ACC112 (cell line): ENCODE results near the gene NR5A1.

Experiments
- H2AFZ ChIP-seq: fragments of 200-600 bp; sonication (generic); one replicate; pipeline ENCODE4 v1.6.0; 2017; ENCODE audit warnings: antibody characterized with exemption, low read length; ENCODE audit not compliant: unreplicated experiment
- H3K27ac ChIP-seq: fragments of 200-600 bp; sonication (generic); 2 replicates; pipeline ENCODE4 v1.5.1; 2014; ENCODE audit warnings: low read depth, mild to moderate bottlenecking, antibody characterized with exemption, low read length, moderate library complexity
- H3K27me3 ChIP-seq: fragments of 200-600 bp; sonication (generic); 2 replicates; pipeline ENCODE4 v1.6.1; 2014; ENCODE audit warnings: mild to moderate bottlenecking, antibody characterized with exemption, low read length, moderate library complexity, mixed read lengths; ENCODE audit not compliant: insufficient read depth
- H3K36me3 ChIP-seq: fragments of 200-600 bp; sonication (generic); 2 replicates; pipeline ENCODE4 v1.6.1; 2016; ENCODE audit warnings: mild to moderate bottlenecking, antibody characterized with exemption, low read length, moderate library complexity, mixed read lengths; ENCODE audit not compliant: insufficient read depth
- H3K4me1 ChIP-seq: fragments of 200-600 bp; sonication (generic); one replicate; pipeline ENCODE4 v1.6.1; 2016; ENCODE audit warnings: low read length, mixed read lengths; ENCODE audit not compliant: insufficient read depth, unreplicated experiment, control insufficient read depth
- H3K4me3 ChIP-seq: fragments of 200-600 bp; sonication (generic); 2 replicates; pipeline ENCODE4 v1.5.1; 2014; ENCODE audit warnings: mild to moderate bottlenecking, low read depth, low read length
- H3K79me2 ChIP-seq: fragments of 200-600 bp; sonication (generic); one replicate; pipeline ENCODE4 v1.6.0; 2016; ENCODE audit warnings: low read length; ENCODE audit not compliant: control insufficient read depth, unreplicated experiment, insufficient read depth

The NR5A1 gene

DNA sequence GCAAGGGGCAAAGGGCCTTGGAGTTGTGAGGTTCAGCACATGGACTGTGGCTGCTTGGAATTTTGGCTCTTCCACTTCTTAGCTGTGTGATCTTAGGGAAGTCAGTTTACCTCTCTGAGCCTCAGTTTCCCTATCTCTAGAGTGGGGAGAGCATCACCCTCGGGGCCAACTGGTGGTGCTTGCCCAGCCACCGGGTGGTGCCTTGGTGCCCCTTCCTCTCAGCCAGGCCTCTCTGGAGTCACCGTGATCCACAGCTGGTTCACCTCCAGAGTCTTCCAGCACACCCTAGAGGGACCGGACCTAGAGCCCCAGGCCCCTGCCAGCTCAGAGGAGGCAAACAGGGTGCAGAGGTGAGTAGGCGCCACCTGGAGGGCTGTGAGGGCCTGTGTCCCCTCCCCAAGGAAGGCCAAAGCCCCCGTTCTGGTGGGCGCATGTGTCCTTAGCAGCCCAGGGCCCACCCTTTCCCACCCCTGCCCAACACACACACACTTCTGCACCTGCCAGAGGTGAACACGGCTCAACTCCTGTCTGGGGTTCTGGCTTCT lies 49.2 kb downstream of the NR5A1 start:
- Histone ChIP-seq H3K27ac (no peak overlapping the region), H3K4me3 (no peak overlapping the region), H3K27me3 (peaks cover 12% of the 10 kb centered on the region), H2AFZ (no peak overlapping the region), H3K79me2 (no peaks in the 10 kb centered on the region), H3K36me3 (no peaks in the 10 kb centered on the region), H3K4me1 (no peaks in the 10 kb centered on the region)

DNA sequence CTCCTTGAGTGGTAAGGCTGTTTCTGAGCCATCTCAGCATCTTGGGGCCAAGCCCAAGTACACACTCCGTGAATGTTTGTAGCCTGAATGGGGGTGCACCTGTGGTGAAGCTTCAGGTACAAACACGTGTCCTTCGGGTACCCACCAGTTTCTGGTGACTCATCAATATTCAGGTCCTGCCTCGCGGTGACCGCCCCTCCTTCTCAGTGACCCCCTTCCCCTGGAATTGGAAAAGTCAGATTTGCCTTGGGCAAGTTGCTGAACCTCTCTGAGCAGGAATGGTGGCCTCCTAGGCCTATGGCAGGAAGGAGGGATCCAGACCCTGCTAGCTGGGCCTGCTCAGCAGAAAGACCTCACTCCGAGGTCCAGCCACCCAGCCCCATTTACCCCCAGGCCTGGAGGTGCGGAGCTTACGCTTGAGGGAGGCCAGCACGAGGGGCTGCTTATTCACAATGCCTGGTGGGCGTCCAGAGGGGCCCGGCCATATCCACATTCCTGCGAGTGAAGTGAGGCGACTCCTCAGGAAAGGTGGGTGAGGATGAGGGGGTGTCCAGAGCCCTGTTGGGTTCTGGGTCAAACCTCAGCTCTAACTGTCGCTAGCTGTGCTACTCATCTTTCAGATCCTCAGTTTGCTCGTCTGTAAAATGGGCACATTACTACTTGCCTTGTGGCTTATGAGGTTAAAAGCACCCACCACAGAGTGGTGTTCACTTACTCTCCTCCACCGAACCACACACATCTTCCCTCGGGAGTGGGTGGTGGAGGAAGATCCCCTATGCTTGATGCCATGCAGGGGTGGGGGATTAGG lies 49.9 kb downstream of the NR5A1 start:
- Histone ChIP-seq H3K4me3 (no peak overlapping the region), H3K27ac (no peak overlapping the region), H3K27me3 (peaks cover 15% of the 10 kb centered on the region), H3K36me3 (no peaks in the 10 kb centered on the region), H3K79me2 (no peaks in the 10 kb centered on the region), H3K4me1 (no peaks in the 10 kb centered on the region), H2AFZ (no peak overlapping the region)

DNA sequence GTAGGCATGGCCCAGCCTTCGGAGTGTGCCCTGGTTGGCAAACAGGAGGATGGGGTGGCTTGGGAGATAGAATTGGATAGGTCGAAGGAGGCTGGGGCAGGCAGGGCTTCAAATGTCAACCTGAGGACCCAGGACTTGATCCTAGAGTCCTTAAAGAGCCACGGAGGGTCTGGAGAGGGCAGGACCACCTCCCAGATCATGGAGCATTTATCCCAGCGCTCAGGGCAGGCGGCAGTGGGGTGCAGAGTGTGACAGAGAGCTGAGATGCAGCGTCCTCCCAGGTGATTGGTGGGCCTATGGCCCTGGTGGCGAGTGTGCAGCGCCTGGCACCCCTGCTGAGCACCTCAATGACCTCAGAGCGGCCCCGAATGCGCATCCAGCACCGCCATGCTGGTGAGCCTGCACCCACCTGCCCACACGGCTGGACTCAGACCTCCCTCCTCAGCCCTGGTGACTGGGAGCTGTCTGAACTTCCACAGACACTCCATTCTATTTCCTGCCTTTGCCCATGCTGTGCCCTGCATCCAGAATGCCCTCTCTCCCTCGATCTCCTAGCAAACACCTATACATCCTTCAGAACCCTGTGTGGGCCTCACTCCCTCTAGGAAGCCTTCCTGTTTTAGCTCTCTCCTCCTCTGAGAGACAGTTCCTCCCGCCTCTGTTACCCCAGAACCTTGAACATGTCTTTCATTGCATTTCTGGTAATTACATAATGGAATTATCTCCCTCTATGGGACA lies 50.7 kb downstream of the NR5A1 start:
- Histone ChIP-seq H3K27ac (no peak overlapping the region), H3K27me3 (peaks cover 19% of the 10 kb centered on the region), H3K36me3 (no peaks in the 10 kb centered on the region), H2AFZ (no peak overlapping the region), H3K4me3 (no peak overlapping the region), H3K79me2 (no peaks in the 10 kb centered on the region), H3K4me1 (no peaks in the 10 kb centered on the region)

DNA sequence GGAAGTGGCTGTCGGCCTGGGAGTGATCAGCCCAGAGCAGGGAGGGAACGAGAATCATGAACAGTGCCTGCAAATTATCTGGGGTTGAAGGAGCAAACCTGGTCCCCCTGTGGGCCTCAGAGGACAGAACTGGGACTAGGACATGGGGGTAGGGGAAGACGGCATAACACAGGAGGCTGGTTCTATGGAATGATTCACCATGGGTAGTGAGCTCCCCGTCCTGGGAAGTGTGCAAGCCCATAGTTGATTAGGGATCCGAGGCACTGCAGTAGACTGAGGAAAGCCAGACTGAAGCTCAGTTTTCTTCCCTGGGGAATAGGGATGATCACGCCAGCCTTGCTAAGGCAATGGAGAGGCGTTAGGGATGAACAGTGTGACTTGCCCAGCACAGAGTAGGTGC lies 51.4 kb downstream of the NR5A1 start:
- Histone ChIP-seq H3K4me1 (peaks cover 2% of the 10 kb centered on the region), H3K36me3 (no peaks in the 10 kb centered on the region), H3K4me3 (no peak overlapping the region), H2AFZ (no peak overlapping the region), H3K79me2 (no peaks in the 10 kb centered on the region), H3K27me3 (peaks cover 26% of the 10 kb centered on the region), H3K27ac (no peak overlapping the region)

DNA sequence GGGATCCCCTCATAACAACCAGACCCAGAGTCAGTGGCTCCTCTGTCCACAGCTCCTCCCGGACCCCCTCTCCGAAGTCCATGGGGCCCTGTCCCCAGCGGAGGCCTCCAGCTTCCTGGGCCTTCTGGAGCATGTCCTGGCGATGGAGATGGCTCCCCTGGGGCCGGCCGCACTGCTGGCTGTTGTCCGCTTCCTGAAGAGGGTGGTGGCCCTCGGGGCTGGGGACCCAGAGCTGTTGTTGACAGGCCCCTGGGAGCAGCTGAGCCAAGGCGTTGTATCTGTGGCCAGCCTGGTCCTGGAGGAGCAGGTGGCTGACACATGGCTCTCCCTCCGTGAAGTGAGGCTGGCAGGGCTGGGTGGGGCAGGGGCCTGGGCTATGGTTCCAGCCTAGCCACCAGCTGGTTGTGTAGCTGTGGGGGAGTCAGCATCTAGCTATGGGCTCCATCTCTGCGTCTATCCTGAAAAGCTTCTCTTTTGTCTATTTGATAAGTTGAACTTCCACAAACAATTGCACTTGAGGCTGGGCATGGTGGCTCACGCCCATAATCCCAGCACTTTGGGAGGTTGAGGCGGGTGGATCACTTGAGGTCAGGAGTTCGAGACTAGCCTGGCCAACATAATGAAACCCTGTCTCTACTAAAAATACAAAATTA lies 52.3 kb downstream of the NR5A1 start:
- Histone ChIP-seq H3K4me3 (no peak overlapping the region), H2AFZ (no peak overlapping the region), H3K4me1 (peaks cover 6% of the 10 kb centered on the region), H3K36me3 (no peaks in the 10 kb centered on the region), H3K27ac (no peak overlapping the region), H3K27me3 (peaks cover 32% of the 10 kb centered on the region), H3K79me2 (no peaks in the 10 kb centered on the region)

DNA sequence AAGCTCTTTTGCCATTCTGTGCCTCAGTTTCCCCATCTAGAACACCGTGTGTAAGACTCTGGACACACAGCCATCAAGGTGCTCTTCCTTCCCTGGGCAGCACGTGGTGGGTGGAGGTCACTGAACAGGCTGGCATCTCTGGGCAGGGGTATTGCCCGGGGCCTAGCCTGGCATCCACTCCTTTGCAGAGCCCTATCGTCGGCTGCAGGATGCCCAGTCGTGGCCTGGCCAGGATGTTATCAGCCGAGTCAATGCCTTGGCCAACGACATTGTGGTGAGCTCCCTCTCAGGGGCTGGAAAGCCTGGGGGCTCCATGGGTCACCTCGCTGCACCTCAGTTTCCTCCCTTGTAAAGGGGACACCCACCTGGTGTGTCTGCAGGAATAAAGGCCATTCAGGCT lies 52.9 kb downstream of the NR5A1 start:
- Histone ChIP-seq H3K27me3 (peaks cover 32% of the 10 kb centered on the region), H2AFZ (no peak overlapping the region), H3K27ac (no peak overlapping the region), H3K4me3 (no peak overlapping the region), H3K36me3 (no peaks in the 10 kb centered on the region), H3K79me2 (no peaks in the 10 kb centered on the region), H3K4me1 (peaks cover 6% of the 10 kb centered on the region)

DNA sequence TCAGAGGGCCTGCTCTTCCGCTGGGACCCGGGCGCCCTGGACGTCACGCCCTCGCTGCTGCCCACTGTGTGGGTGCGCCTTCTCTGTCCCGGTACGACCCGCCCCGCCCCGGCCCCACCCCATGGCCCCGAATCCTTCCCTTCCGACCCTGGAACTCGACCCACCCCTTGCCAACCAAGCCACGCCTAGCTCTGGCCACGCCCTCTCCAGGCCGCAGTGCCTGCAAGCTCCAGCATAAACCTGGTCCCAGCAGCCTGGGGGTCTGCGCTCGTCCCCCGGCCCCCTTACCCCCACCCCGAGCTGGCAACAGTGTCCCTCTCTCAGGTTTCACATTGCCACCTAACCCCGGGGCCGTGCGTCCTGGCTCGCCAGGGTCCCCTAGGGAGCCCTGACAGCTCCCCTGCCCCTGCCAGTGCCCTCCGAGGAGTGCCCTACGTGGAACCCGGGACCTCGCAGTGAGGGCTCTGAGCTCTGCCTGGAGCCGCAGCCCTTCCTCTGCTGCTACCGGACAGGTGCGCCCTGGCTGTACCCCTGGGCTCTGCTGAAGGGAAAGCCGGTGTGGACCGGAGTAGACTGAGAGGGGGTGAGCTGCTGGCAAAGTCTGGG lies 53.5 kb downstream of the NR5A1 start:
- peak overlapping the region; percentile 63 for H3K4me3 ChIP-seq
- H3K36me3 ChIP-seq = no peaks in the 10 kb centered on the region
- no peak overlapping the region for H3K27ac ChIP-seq
- no peak overlapping the region for H2AFZ ChIP-seq
- H3K27me3 ChIP-seq = peaks cover 32% of the 10 kb centered on the region
- H3K79me2 ChIP-seq = no peaks in the 10 kb centered on the region
- peaks cover 6% of the 10 kb centered on the region for H3K4me1 ChIP-seq

DNA sequence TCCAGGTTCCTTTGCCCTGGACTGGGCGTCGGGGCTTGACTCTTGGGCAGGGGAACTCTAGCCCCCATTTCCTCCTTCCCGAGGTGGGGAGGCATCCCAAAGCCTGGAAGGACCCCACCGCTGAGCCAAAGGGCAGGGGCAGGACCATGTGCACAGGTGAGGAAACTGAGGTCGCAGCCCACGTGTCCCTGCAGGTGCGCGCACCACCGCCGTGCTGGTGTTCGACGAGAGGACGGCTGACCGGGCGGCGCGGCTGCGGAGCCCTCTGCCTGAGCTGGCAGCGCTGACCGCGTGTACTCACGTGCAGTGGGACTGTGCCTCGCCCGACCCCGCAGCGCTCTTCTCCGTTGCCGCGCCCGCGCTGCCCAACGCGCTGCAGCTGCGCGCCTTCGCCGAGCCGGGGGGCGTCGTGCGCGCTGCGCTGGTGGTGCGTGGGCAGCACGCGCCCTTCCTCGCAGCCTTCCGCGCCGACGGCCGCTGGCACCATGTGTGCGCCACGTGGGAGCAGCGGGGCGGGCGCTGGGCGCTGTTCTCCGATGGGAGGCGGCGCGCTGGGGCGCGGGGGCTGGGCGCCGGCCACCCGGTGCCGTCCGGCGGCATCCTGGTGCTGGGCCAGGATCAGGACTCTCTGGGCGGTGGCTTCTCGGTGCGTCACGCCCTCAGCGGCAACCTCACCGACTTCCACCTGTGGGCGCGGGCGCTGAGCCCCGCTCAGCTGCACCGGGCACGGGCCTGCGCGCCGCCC lies 54.2 kb downstream of the NR5A1 start:
- H2AFZ ChIP-seq = no peak overlapping the region
- no peaks in the 10 kb centered on the region for H3K79me2 ChIP-seq
- peaks cover 6% of the 10 kb centered on the region for H3K4me1 ChIP-seq
- H3K4me3 ChIP-seq = peak overlapping the region; percentile 63
- no peaks in the 10 kb centered on the region for H3K36me3 ChIP-seq
- no peak overlapping the region for H3K27ac ChIP-seq
- peaks cover 32% of the 10 kb centered on the region for H3K27me3 ChIP-seq

DNA sequence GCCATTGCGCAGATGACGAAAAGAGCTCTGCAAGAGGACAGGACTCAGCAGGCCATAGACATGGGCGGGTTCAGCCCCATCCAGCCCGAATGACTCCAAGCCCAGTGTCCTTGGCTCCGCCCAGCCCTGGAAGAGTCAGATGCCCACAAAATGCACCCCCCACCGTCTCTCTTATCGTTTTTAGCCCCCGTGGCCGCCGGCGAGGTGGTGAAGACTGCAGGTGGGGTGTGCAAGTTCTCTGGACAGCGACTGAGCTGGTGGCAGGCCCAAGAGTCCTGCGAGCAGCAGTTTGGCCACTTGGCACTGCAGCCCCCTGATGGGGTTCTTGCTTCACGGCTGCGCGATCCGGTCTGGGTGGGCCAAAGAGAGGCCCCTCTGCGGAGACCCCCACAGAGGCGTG lies 54.9 kb downstream of the NR5A1 start:
- H3K4me3 ChIP-seq = no peak overlapping the region
- no peaks in the 10 kb centered on the region for H3K79me2 ChIP-seq
- no peak overlapping the region for H3K27ac ChIP-seq
- peaks cover 6% of the 10 kb centered on the region for H3K4me1 ChIP-seq
- peaks cover 32% of the 10 kb centered on the region for H3K27me3 ChIP-seq
- H3K36me3 ChIP-seq = no peaks in the 10 kb centered on the region
- H2AFZ ChIP-seq = no peak overlapping the region
